ENCODE results near the gene SASH1. TPM values are rescaled to one million over a fixed set of nuclear protein-coding genes. Genes with fewer than 3 reads are reported as not detected.

The SASH1 gene
- total and polyA plus RNA-seq, 2 of the 8 experiments (the other 6 are each of a cell fraction or from before 2014, with no cell fraction given): 6.0 to 20.2 TPM

DNA sequence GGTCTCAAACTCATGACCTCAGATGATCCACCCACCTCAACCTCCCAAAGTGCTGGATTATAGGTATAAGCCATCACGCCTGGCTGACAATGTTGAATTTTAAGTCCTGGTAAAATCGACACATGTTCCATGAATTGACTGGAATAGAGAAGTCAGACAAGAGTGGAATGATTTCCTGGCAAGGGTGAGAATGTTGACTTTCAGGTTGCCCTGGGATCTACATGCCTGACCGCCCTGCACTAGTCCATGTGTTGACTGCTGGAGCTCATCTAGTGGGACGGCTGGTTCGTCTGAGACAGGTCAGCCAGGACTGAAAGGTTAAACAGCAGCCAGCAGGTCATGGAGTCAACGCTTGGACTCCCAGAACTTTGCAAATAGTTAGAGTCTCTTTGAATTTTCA is 88.8 kb downstream of the SASH1 start:
- no peaks in the 10 kb centered on the region for H3K27me3 ChIP-seq (replicated peaks in 1 of 4; ENCODE audit: control insufficient read depth in 3 of 4, extremely low read depth in 1 of 4, insufficient read depth in 3 of 4, low read length in 3 of 4)
- H4K20me1 ChIP-seq (replicated peaks in 1 of 2; ENCODE audit: control insufficient read depth in 1 of 2, insufficient read depth in 2 of 2, low read length in 2 of 2): peaks cover 0 to 4% of the 10 kb centered on the region in 2 experiments
- H2AFZ ChIP-seq (ENCODE audit: low read length): no peak overlapping the region
- no peaks in the 10 kb centered on the region for H3K79me1 ChIP-seq (ENCODE audit: low read depth, low read length)
- POLR2A ChIA-PET (ENCODE audit: partially characterized antibody): interaction anchor here (0.6 kb wide), 1 partner anchor 21 kb away, joined by 3 read pairs; no protein-coding TSS in a partner anchor
- H3K4ac ChIP-seq (replicated peaks; ENCODE audit: insufficient read length, low read depth, low read length): no peak overlapping the region
- H3K4me1 ChIP-seq (replicated peaks in 1 of 4; ENCODE audit: control insufficient read depth in 3 of 4, insufficient read depth in 4 of 4, low read length in 3 of 4): 0 out of 7 replicates have a peak, but pooled peaks cover 0 to 3% (median under 1%) of the 10 kb centered on the region in 4 experiments
- no peak overlapping the region for H4K91ac ChIP-seq (replicated peaks; ENCODE audit: insufficient read length, low read length)
- H3K18ac ChIP-seq (ENCODE audit: extremely low read depth, low read length): no peak overlapping the region
- no peak overlapping the region for H3K27ac ChIP-seq (ENCODE audit: low read depth, low read length)
- no peak overlapping the region for H2BK15ac ChIP-seq (ENCODE audit: low read length)
- no peak overlapping the region for H3K14ac ChIP-seq (ENCODE audit: insufficient read length)
- WGBS, 2 experiments (ENCODE audit: extremely low coverage in 1 of 2, insufficient coverage in 1 of 2, insufficient read length in 1 of 2, insufficient replicate concordance in 2 of 2, low coverage in 1 of 2, low lambda C conversion rate in 2 of 2, missing lambda C conversion rate in 1 of 2): 96% methylated on average over 6 of the region's 6 CpGs; no CpG with 5 or more reads in 1 of the 2 experiments
- H3K23ac ChIP-seq (ENCODE audit: insufficient read length): no peak overlapping the region
- H3K79me2 ChIP-seq (ENCODE audit: control insufficient read depth in 1 of 2, insufficient read depth in 2 of 2, low read length in 2 of 2): peaks cover 0 to 4% of the 10 kb centered on the region in 2 experiments; a peak in 1 of 4 replicates
- CTCF ChIA-PET (ENCODE audit: partially characterized antibody): interaction anchor here (0.8 kb wide), 1 partner anchor 566 kb away, joined by 3 read pairs; no protein-coding TSS in a partner anchor
- no peak overlapping the region for H3K4me2 ChIP-seq (ENCODE audit: insufficient read depth in 1 of 2, low read depth in 2 of 2, low read length in 2 of 2)
- no peaks in the 10 kb centered on the region for H3K23me2 ChIP-seq (ENCODE audit: low read depth, low read length)
- no peak overlapping the region for H3K9ac ChIP-seq (replicated peaks in 1 of 4; ENCODE audit: extremely low read depth in 1 of 4, low read depth in 3 of 4, low read length in 3 of 4)
- no peak overlapping the region for H4K5ac ChIP-seq (ENCODE audit: insufficient read length, low read depth, low read length)
- no peak overlapping the region for H3K56ac ChIP-seq (replicated peaks; ENCODE audit: insufficient read length, low read depth, low read length)
- FAIRE-seq: no peak
- H4K8ac ChIP-seq (ENCODE audit: extremely low read depth, insufficient read depth, low read length): no peak overlapping the region
- H3K9me3 ChIP-seq (ENCODE audit: insufficient read depth in 2 of 2, low read depth in 1 of 2, low read length in 1 of 2): no peaks in the 10 kb centered on the region
- no peak overlapping the region for H2BK5ac ChIP-seq (ENCODE audit: low read depth, low read length)
- H3K36me3 ChIP-seq (ENCODE audit: control insufficient read depth in 2 of 4, insufficient read depth in 4 of 4, low read length in 3 of 4): no peaks in the 10 kb centered on the region
- no peak overlapping the region for H2AK5ac ChIP-seq (ENCODE audit: low read depth, low read length)
- DNase-seq (ENCODE audit: low read depth in 1 of 2, low spot score in 2 of 2): no peak
- H2BK20ac ChIP-seq (ENCODE audit: low read length): no peak overlapping the region
- H3K4me3 ChIP-seq (ENCODE audit: extremely low read depth in 1 of 4, insufficient read depth in 2 of 4, low read depth in 3 of 4, low read length in 4 of 4): no peak overlapping the region
- no peak overlapping the region for H2BK120ac ChIP-seq (replicated peaks; ENCODE audit: low read depth, low read length)
- no peak overlapping the region for H2BK12ac ChIP-seq (ENCODE audit: low read depth, low read length)
- TF ChIP-seq GABPA (IDR thresholded peaks at IDR 0.05; ENCODE audit: borderline replicate concordance, insufficient read depth, low read length): no peak
- TF ChIP-seq, protein P1, sequence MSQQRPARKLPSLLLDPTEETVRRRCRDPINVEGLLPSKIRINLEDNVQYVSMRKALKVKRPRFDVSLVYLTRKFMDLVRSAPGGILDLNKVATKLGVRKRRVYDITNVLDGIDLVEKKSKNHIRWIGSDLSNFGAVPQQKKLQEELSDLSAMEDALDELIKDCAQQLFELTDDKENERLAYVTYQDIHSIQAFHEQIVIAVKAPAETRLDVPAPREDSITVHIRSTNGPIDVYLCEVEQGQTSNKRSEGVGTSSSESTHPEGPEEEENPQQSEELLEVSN (IDR thresholded peaks at IDR 0.05): no peak
- TF ChIP-seq, protein P2, sequence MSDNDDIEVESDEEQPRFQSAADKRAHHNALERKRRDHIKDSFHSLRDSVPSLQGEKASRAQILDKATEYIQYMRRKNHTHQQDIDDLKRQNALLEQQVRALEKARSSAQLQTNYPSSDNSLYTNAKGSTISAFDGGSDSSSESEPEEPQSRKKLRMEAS (IDR thresholded peaks at IDR 0.05): no peak

All from H1 (cell line).